ENCODE measurements around the gene CAPS.

- TF ChIP-seq CTCF (optimal IDR thresholded peaks at IDR 0.05 in 1 of 3, IDR thresholded peaks at IDR 0.05 in 1 of 3, conservative IDR thresholded peaks at IDR 0.05 in 1 of 3; ENCODE audit: extremely low read depth in 1 of 3, insufficient read depth in 2 of 3, low read length in 3 of 3) (no peak), EZH2 (IDR thresholded peaks at IDR 0.05; ENCODE audit: low read length) (no peak)
Measured at GRCh38 chr19:5880196-5880595, 33.9 kb upstream of the CAPS start.

All from keratinocyte (primary cell).